ENCODE measurements around the gene ATP4B. TPM values are rescaled to one million over a fixed set of nuclear protein-coding genes. Genes with fewer than 3 reads are reported as not detected.

Gene ATP4B
- total and polyA plus RNA-seq, 2 donors (not counting 3 experiments of a cell fraction or from before 2014, with no cell fraction given): 0.06 TPM; not detected in 1

GRCh38 chr13:113609616-113610015 lies 48.4 kb downstream of the ATP4B start:
- H3K27ac ChIP-seq (ENCODE audit: insufficient read depth, low read depth, low read length): no peak overlapping the region
- no peaks in the 10 kb centered on the region for H3K9me3 ChIP-seq (replicated peaks; ENCODE audit: control insufficient read depth, insufficient read depth, low read length)
- DNase-seq (ENCODE audit: low read depth, low spot score) (no peak), FAIRE-seq (no peak)
- H3K4me1 ChIP-seq (ENCODE audit: control insufficient read depth, extremely low read depth, insufficient read depth, low read length): no peaks in the 10 kb centered on the region
- H3K9me1 ChIP-seq (replicated peaks; ENCODE audit: control insufficient read depth, extremely low read depth, insufficient read depth, low read length): no peaks in the 10 kb centered on the region
- H3K4me2 ChIP-seq (ENCODE audit: insufficient read depth, low read length): no peak overlapping the region
- no peaks in the 10 kb centered on the region for H3K27me3 ChIP-seq (ENCODE audit: control insufficient read depth in 2 of 2, insufficient read depth in 2 of 2, low read length in 2 of 2)
- H3K9ac ChIP-seq (replicated peaks; ENCODE audit: extremely low read depth, insufficient read depth, low read length): no peak overlapping the region
- H4K20me1 ChIP-seq (replicated peaks; ENCODE audit: control insufficient read depth, extremely low read depth, insufficient read depth, low read length): no peaks in the 10 kb centered on the region
- dilution Hi-C loops (cut with MboI; ENCODE audit: extremely low pct_ligation_motif_present, low sequenced_read_pairs): no loop called here
- peaks cover 91% of the 10 kb centered on the region for H3K79me2 ChIP-seq (ENCODE audit: control insufficient read depth, insufficient read depth, low read length)
- no peak overlapping the region for H2AFZ ChIP-seq (ENCODE audit: low read depth, low read length)
- no TSS peak for BruUV-seq (replicated peaks)
- intact Hi-C loops (cut with micrococcal nuclease): no loop called here
- H3K4me3 ChIP-seq (replicated peaks in 1 of 3; ENCODE audit: insufficient read depth in 1 of 3, low read depth in 1 of 3, low read length in 3 of 3): no peak overlapping the region
- H3K36me3 ChIP-seq (ENCODE audit: control insufficient read depth in 2 of 2, extremely low read depth in 1 of 2, insufficient read depth in 2 of 2, low read length in 2 of 2): peaks cover 0 to 19% of the 10 kb centered on the region in 2 experiments
- CTCF ChIA-PET: no interaction called here
- TF ChIP-seq GATA2 (IDR thresholded peaks at IDR 0.05; ENCODE audit: insufficient read depth, insufficient read length, low read depth, low read length) (no peak), JUN (IDR thresholded peaks at IDR 0.05; ENCODE audit: borderline replicate concordance, insufficient read depth, insufficient read length, low read depth) (no peak), CTCF (IDR thresholded peaks at IDR 0.05; ENCODE audit: extremely low read depth in 1 of 2, insufficient read depth in 1 of 2, low read depth in 1 of 2, low read length in 2 of 2) (no peak), POLR2A (IDR thresholded peaks at IDR 0.05; ENCODE audit: low read depth, low read length) (no peak), FOS (IDR thresholded peaks at IDR 0.05; ENCODE audit: borderline replicate concordance, insufficient read depth, low read length) (no peak), EZH2 (IDR thresholded peaks at IDR 0.05; ENCODE audit: borderline replicate concordance, low read depth, low read length, severe bottlenecking) (no peak), POLR2AphosphoS5 (IDR thresholded peaks at IDR 0.05; ENCODE audit: insufficient read depth, low read depth, low read length) (no peak), MAX (IDR thresholded peaks at IDR 0.05; ENCODE audit: insufficient read depth, insufficient read length) (no peak), MYC (IDR thresholded peaks at IDR 0.05; ENCODE audit: low read depth, low read length) (no peak)
- POLR2A ChIA-PET: no interaction called here

All from endothelial cell of umbilical vein (primary cell).